Thyroid gland (tissue), 4 donors: ENCODE results near the gene ZNF341. TPM values are rescaled to one million over a fixed set of nuclear protein-coding genes. Genes with fewer than 3 reads are reported as not detected.
"Not testable (repeated sequence)": the region's sequence is repeated elsewhere in the genome, so short reads cannot be mapped to it uniquely, and the experiment has no call there.

Experiments used
- DNase-seq, 2 donors: peaks; one replicate each; pipeline ENCODE4 v3.0.0-alpha.2; 2019
- H3K27ac ChIP-seq, 3 donors: fragments of 200-600 bp; sonication (generic); 1 replicate in 2 of 3; 2 replicates in 1 of 3; pipeline ENCODE4 v1.5.1; 2016 to 2019; ENCODE audit warnings: mild to moderate bottlenecking in 1 of 3, moderate library complexity in 1 of 3
- H3K27me3 ChIP-seq: fragments of 200-600 bp; sonication (generic); one replicate; pipeline ENCODE4 v1.5.1; 2019
- H3K36me3 ChIP-seq, 2 donors: fragments of 200-600 bp; sonication (generic); one replicate each; pipeline ENCODE4 v1.5.1; 2016 to 2019
- H3K4me1 ChIP-seq, 2 donors: fragments of 200-600 bp; sonication (generic); one replicate each; pipeline ENCODE4 v1.5.1; 2017 to 2019
- H3K4me3 ChIP-seq, 3 donors: fragments of 200-600 bp; sonication (generic); replicated peaks in 1 of 3; 1 replicate in 2 of 3; 2 replicates in 1 of 3; pipeline ENCODE4 v1.5.1; 2016; ENCODE audit warnings: mild to moderate bottlenecking in 1 of 3
- H3K9me3 ChIP-seq: fragments of 200-600 bp; sonication (generic); one replicate; pipeline ENCODE4 v1.5.1; 2017
- POLR2A ChIP-seq, 2 donors: fragments of 450-650 bp; IDR thresholded peaks; one replicate each; pipeline ENCODE4 v1.6.1; 2017; ENCODE audit warnings: antibody characterized with exemption in 2 of 2, mild to moderate bottlenecking in 2 of 2, moderate library complexity in 1 of 2
- WGBS, 2 donors: methylation state at CpG; one replicate each; pipeline ENCODE4 v1.1.5; 2017; 5-methylcytosine and 5-hydroxymethylcytosine counted together
- intact Hi-C: fragments of 100-400 bp; cut with DNase I; formaldehyde crosslinking; loops from one replicate; pipeline ENCODE4 v1.15.1; 2023
- total RNA-seq, 4 donors: library from RNA; depleted of rRNA; stranded (reverse); fragments of >200 nt; gene quantifications; one replicate each; pipeline ENCODE4 v1.2.3, GENCODE V29; 2016
- TF ChIP-seq, protein P1 (sequence below), 6 experiments: fragments of 200-600 bp in 3 of 6; fragments of 450-650 bp in 3 of 6; sonication (generic) in 3 of 6; IDR thresholded peaks; one replicate each; pipeline ENCODE4 v1.5.1; 2016 to 2019; ENCODE audit warnings: antibody characterized with exemption in 6 of 6, mild to moderate bottlenecking in 2 of 6, inconsistent platforms in 1 of 6, moderate library complexity in 1 of 6

ZNF341 gene
- total RNA-seq, 4 donors from 2014 or later = 1.1 to 3.5 (median 2.8) TPM

DNA sequence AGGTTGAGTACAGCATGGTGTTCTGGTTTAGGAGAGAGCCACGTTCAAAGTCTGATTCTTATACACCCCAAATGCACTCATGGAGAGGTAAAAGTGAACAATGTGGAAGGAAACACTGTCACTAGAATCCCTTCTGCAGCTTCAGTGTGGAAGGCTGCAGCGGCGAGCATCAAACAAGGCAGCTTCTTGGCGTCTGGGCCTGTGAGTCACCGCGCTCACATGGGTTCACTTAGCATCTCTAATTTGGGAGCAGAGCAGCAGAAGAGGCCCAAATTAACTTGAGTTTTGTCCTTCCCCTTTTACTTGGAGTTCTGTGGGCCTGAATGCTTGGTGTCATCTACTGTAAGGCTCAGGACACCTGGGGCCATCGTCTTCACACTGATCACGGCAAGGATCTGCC is 34.7 kb upstream of the ZNF341 start:
- WGBS, 2 donors = 67 to 87% methylated on average over 8 of the region's 8 CpGs
- Histone ChIP-seq H3K9me3 (no peaks in the 10 kb centered on the region), H3K27me3 (no peaks in the 10 kb centered on the region), H3K4me3 (no peak overlapping the region), H3K36me3 (no peaks in the 10 kb centered on the region), H3K4me1 (peaks cover 16 to 32% of the 10 kb centered on the region in 2 donors), H3K27ac (no peak overlapping the region)
- intact Hi-C loops = no loop called here
- TF ChIP-seq, protein P1, sequence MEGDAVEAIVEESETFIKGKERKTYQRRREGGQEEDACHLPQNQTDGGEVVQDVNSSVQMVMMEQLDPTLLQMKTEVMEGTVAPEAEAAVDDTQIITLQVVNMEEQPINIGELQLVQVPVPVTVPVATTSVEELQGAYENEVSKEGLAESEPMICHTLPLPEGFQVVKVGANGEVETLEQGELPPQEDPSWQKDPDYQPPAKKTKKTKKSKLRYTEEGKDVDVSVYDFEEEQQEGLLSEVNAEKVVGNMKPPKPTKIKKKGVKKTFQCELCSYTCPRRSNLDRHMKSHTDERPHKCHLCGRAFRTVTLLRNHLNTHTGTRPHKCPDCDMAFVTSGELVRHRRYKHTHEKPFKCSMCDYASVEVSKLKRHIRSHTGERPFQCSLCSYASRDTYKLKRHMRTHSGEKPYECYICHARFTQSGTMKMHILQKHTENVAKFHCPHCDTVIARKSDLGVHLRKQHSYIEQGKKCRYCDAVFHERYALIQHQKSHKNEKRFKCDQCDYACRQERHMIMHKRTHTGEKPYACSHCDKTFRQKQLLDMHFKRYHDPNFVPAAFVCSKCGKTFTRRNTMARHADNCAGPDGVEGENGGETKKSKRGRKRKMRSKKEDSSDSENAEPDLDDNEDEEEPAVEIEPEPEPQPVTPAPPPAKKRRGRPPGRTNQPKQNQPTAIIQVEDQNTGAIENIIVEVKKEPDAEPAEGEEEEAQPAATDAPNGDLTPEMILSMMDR (IDR thresholded peaks at IDR 0.05) = no peak
- no peak for TF ChIP-seq POLR2A (IDR thresholded peaks at IDR 0.05)
- DNase-seq = peak in 1 of 2 donors; percentile 16

DNA sequence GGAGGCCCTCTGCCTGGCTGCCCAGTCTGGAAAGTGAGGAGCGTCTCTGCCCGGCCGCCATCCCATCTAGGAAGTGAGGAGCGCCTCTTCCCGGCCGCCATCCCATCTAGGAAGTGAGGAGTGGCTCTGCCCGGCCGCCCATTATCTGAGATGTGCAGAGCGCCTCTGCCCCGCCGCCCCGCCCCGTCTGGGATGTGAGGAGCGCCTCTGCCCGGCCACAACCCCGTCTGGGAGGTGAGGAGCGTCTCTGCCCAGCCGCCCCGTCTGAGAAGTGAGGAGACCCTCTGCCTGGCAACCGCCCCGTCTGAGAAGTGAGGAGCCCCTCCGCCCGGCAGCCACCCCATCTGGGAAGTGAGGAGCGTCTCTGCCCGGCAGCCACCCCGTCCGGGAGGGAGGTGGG is 32.8 kb upstream of the ZNF341 start:
- H3K4me3 ChIP-seq, H3K27ac ChIP-seq, H3K27me3 ChIP-seq, intact Hi-C loops, DNase-seq, H3K9me3 ChIP-seq, H3K36me3 ChIP-seq: not testable (repeated sequence)
- 100% methylated on average over 5 to 8 of the region's 27 CpGs for WGBS, 2 donors
- H3K4me1 ChIP-seq = peaks cover 9 to 23% of the 10 kb centered on the region in 2 donors

DNA sequence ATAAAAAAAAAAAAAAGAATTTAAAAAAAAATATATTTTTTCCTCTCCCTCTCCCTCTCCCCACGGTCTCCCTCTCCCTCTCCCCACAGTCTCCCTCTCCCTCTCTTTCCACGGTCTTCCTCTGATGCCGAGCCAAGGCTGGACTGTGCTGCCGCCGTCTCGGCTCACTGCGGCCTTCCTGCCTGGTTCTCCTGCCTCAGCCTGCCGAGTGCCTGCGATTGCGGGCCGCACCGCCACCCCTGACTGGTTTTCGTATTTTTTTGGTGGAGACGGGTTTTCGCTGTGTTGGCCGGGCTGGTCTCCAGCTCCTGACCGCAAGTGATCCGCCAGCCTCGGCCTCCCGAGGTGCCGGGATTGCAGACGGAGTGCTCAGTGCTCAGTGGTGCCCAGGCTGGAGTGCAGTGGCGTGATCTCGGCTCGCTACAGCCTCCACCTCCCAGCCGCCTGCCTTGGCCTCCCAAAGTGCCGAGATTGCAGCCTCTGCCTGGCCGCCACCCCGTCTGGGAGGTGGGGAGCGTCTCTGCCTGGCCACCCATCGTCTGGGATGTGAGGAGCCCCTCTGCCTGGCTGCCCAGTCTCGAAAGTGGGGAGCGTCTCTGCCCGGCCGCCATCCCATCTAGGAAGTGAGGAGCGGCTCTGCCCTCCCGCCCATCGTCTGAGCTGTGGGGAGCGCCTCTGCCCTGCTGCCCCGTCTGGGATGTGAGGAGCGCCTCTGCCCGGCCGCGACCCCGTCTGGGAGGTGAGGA is 30.9 kb upstream of the ZNF341 start:
- Histone ChIP-seq H3K27ac (peak overlapping the region in 1 of 3 donors; percentile 41), H3K4me1 (peaks cover 0 to 14% of the 10 kb centered on the region in 2 donors)
- intact Hi-C loops, H3K27me3 ChIP-seq, H3K36me3 ChIP-seq, H3K9me3 ChIP-seq, H3K4me3 ChIP-seq: not testable (repeated sequence)
- whole genome bisulfite sequencing, 2 donors = 85 to 90% methylated on average over 35 to 37 of the region's 45 CpGs
- DNase-seq = peak; percentile 51 to 72

DNA sequence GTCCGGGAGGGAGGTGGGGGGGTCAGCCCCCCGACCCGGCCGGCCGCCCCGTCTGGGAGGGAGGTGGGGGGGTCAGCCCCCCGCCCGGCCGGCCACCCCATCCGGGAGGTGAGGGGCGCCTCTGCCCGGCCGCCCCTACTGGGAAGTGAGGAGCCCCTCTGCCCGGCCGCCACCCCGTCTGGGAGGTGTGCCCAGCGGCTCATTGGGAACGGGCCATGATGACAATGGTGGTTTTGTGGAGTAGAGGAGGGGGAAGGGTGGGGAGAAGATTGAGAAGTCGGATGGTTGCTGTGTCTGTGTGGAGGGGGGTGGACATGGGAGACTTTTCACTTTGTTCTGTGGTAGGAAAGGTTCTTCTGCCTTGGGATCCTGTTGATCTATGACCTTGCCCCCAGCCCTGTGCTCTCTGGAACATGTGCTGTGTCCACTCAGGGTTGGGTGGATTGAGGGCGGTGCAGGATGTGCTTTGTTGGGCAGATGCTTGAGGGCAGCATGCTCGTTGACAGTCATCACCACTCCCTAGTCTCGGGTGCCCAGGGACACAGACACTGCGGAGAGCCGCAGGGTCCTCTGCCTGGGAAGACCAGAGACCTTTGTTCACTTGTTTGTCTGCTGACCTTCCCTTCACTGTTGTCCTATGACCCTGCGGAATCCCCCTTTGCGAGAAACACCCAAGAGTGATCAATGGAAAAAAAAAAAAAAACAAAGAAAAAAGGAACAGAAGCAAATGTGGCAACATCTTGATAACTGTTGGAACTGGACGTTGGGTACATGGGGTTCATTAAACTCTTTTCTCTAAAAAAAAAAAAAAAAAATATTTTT is 30.0 kb upstream of the ZNF341 start:
- intact Hi-C loops = no loop called here
- H3K27ac ChIP-seq = no peak overlapping the region
- WGBS, 2 donors = 88 to 89% methylated on average over 12 to 13 of the region's 27 CpGs
- no peak overlapping the region for H3K4me3 ChIP-seq
- TF ChIP-seq POLR2A (IDR thresholded peaks at IDR 0.05) = no peak
- TF ChIP-seq, protein P1 (IDR thresholded peaks at IDR 0.05) = no peak
- no peaks in the 10 kb centered on the region for H3K9me3 ChIP-seq
- peaks cover 0 to under 1% of the 10 kb centered on the region in 2 donors for H3K36me3 ChIP-seq
- H3K27me3 ChIP-seq = no peaks in the 10 kb centered on the region
- DNase-seq = no peak
- peaks cover 0 to 14% of the 10 kb centered on the region in 2 donors for H3K4me1 ChIP-seq

DNA sequence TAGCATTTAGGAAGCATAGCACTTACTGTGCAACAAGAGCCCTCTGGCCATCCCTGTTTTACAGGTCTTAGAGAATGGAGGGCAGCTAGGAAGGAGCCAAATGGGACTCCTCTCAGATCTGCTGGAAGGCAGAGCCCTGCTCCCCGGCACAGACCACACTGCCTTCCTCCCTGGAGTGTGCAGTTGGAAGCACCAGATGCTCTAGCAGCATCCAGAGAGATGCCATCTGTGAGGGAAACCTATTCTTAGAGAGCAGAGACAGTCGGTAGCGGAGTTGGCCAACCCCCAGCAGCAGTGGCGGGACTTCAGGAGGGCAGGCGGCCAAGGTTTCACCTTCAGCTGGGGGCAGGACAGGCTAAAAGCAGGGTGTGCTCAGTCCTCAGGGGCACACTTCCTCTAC is 28.9 kb upstream of the ZNF341 start:
- WGBS, 2 donors = 28 to 79% methylated on average over 5 of the region's 5 CpGs
- DNase-seq = peak; percentile 59 to 61
- intact Hi-C loops = no loop called here

More for the DNA sequence above, 28.9 kb upstream of the ZNF341 start:
- peaks cover 0 to 14% of the 10 kb centered on the region in 2 donors for H3K4me1 ChIP-seq
- H3K36me3 ChIP-seq = peaks cover 0 to 5% of the 10 kb centered on the region in 2 donors
- no peaks in the 10 kb centered on the region for H3K27me3 ChIP-seq
- no peak overlapping the region for H3K27ac ChIP-seq
- no peaks in the 10 kb centered on the region for H3K9me3 ChIP-seq
- no peak overlapping the region for H3K4me3 ChIP-seq
- TF ChIP-seq, protein P1 (IDR thresholded peaks at IDR 0.05) = no peak
- no peak for TF ChIP-seq POLR2A (IDR thresholded peaks at IDR 0.05)
